Fibroblast of the aortic adventitia (primary cell): ENCODE measurements around the gene GSDMA. TPM values are rescaled to one million over a fixed set of nuclear protein-coding genes. Genes with fewer than 3 reads are reported as not detected.
A peak's percentile ranks its signal among the peaks of the same experiment; 100 is the strongest.

Experiments used
- DNase-seq: peaks from one replicate; pipeline ENCODE4 v3.0.0-alpha.2; 2010; ENCODE audit warnings: low read depth
- H3K4me3 ChIP-seq: 2 replicates; pipeline ENCODE4 v1.5.1; 2011; ENCODE audit warnings: low read depth, mild to moderate bottlenecking, control low read depth, low read length, moderate library complexity
- total RNA-seq: library from RNA; depleted of rRNA; stranded (reverse); fragments of >200 nt; gene quantifications from 2 replicates; pipeline ENCODE4 v1.2.3, GENCODE V29; 2012; ENCODE audit warnings: low replicate concordance
- TF ChIP-seq, protein P1 (sequence below): IDR thresholded peaks from 2 replicates; pipeline ENCODE4 v1.5.1; 2011; ENCODE audit warnings: mild to moderate bottlenecking, low read length, control low read depth, inconsistent platforms; ENCODE audit not compliant: insufficient read depth

GSDMA gene
- total RNA-seq, 1 donor = not detected

DNA sequence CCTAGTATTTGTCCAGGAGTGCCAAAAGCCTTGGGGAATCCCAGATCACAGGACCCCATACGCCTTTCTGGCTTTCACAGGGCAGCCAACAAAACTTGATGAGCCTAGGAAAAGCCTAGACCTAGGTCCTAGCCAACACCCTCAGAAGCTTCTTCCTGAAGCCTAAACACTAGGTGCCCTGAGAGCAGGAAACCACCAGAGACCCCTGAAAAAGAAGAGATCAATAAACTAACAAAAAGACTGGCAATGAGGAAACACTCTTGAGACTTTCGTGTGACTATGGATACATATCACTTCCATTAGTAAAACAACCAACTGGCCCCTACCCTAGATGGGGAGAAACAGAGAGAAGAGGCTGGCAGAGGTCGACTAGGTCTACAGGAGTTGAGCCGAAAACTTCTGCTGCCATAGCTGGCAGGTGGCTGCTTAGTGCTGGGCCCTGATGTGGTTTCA lies 36.6 kb upstream of the GSDMA start:
- TF ChIP-seq, protein P1, sequence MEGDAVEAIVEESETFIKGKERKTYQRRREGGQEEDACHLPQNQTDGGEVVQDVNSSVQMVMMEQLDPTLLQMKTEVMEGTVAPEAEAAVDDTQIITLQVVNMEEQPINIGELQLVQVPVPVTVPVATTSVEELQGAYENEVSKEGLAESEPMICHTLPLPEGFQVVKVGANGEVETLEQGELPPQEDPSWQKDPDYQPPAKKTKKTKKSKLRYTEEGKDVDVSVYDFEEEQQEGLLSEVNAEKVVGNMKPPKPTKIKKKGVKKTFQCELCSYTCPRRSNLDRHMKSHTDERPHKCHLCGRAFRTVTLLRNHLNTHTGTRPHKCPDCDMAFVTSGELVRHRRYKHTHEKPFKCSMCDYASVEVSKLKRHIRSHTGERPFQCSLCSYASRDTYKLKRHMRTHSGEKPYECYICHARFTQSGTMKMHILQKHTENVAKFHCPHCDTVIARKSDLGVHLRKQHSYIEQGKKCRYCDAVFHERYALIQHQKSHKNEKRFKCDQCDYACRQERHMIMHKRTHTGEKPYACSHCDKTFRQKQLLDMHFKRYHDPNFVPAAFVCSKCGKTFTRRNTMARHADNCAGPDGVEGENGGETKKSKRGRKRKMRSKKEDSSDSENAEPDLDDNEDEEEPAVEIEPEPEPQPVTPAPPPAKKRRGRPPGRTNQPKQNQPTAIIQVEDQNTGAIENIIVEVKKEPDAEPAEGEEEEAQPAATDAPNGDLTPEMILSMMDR = no peak
- DNase-seq = no peak
- H3K4me3 ChIP-seq = peak overlapping the region; percentile 81

DNA sequence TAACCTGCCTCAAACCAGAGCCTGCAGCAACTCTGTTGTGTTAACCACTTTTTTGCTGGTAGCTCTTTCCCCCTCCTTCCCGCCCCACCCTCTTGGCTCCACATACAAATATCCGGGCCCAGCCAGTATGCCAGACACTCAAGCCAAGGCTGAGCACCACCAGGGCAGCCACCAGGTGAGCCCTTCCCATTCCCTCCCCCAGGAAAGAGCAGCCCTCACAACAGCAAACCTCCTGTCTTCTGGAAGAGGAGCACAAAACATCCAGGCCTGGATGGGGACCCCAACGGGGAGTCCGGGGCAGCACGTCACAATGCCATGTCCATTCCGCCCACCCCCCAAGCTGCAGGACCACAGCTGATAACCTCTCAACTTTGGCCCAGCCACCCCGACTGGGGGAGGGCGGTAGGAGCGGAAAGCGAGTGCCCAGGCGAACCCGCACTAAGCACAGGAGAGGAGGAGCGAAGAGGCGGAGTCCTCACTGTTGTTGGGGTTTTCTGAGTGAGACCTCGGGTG lies 36.2 kb upstream of the GSDMA start:
- peak overlapping the region; percentile 81 for H3K4me3 ChIP-seq

DNA sequence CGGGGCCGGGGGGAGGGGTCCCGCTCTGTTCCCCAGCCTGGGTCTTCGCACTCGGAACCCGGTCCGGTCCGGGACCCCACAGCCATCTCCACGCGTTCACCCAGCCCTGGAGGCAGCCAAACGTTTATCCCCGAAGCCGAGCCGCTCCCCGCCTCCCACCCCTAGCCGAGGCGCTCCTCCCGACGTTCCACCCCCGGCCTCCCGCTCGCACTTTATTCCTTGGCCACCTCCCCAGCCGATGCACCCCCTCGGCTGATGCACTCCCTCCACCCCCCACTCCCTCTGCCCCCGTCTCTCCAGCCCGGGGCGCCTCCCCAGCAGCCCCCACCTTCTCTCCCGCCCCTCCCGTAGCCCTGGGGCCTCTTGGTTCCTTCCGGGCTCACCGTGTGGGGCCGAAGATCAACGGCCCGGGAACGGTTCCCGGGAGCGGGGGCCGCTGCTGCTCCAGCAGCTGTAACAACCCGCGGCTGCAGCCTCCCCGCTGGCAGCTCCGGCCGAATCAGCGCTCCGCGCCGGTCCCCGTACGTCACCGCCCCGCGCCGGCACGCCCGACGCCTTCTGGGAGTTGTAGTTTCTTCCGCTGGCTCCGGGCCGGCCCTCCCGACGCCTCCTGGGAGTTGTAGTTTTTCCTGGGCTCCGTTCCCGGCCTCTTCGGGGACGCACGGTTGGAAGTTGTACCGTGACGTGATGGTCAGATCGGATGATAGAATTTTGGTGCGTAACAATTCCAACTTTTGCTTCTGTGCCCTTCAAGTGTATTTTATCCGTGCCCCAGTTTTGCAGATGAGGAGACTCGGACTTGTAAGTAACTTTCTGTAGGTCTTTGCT lies 35.5 kb upstream of the GSDMA start, which contains the start of the genes LRRC3C and ORMDL3:
Gene LRRC3C (plus strand): TSS at position 632 of the 828 bp plus-strand sequence. CDS start 13,792 bp downstream, outside the sequence.
Gene ORMDL3 (minus strand): TSS at position 501 of the 828 bp plus-strand sequence. CDS start 3,398 bp downstream, outside the sequence.
- TF ChIP-seq, protein P1 = no peak
- peak; percentile 93 for DNase-seq

More for the DNA sequence above, 36.2 kb upstream of the GSDMA start:
- TF ChIP-seq, protein P1 = no peak
- DNase-seq = peak; percentile 59

DNA sequence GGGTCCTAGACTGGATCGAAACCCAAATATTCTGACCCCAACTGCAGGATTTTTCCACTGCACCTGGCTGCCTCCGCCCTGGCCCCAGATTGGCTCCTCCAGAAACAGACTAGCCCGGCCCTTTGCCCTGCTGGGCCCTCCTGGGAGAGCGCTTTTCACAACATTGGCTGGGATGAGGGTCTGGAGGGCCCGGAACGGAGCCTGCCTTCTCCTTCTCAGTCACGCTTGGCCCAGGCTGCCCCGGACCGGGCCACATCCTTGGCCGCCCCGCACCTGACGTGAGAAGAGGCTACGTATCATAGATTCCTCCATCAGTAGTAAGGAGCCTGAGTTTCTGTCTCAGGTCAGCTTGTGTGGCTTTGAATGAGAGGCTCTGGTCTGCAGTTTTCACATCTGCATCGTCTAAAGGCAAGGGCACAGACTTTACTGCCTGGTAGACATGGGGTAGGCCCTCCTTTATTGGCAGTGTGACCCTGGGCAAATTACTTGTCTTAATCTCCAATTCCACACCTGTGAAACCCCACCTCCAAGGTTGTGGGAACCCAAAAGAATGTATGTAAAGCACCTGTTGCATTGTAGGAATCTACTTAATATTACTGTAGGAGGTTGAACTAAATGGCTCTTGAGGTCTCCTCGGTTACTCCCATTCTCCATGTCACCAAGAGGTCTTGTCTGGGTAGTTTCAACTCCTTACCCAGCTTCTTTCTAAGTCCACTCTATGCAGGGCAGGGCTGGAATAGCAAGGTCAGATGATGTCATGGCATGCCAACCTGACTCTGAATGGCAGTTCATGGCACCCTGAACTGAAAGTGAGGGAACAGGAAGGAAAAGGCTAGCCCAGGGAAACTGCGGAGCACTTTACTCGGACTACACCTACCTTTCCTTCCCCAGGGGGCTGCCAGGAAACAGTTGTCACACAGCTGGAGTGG lies 34.6 kb upstream of the GSDMA start:
- TF ChIP-seq, protein P1 = no peak
- H3K4me3 ChIP-seq = peak overlapping the region; percentile 69
- peak; percentile 20 for DNase-seq

More for the DNA sequence above, 35.5 kb upstream of the GSDMA start, which contains the start of the genes LRRC3C and ORMDL3:
- peak within 1 kb of the TSS; percentile 81 for H3K4me3 ChIP-seq

DNA sequence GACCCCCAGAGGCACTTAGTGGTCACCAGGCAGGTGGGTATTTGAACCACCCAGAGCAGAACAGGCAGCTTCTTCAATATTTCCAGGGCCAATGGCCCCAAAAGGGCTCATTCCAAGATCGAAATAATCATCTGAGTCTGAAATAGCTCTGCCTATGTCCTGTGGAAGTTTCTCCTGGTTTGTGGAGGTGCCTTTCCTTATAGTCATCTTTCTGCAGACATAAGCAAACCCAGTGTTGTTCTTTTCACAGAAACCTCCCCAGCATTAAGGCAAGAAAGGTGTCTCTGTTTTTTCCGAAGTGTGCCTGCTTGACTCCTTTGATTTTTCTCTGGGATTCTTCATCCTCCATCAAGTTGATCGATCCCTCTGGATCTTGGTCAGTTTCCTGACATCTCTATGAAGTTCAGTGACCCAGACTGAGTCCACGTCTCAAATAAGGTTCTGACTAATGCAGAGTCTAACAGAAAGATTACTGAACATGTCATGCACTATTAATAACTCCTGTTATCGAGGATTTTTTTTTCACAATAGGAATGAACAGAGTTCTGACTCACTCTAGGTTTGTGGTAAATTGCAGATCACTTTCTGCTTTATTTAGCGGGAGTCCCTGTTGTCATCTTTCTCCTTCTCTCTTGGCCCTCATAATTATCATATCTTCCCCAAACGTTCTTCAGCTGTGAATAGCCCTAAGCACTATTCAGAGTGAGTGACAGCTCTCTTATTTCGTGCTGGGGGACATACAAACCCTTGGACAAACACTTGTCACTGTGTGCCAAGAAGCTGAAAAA lies 33.8 kb upstream of the GSDMA start:
- DNase-seq = peak; percentile 97
- peak overlapping the region; percentile 69 for H3K4me3 ChIP-seq
- TF ChIP-seq, protein P1 = no peak
